T-helper 2 cell (primary cell): ENCODE data around the gene ZP2.
"Not testable (repeated sequence)": the region's sequence is repeated elsewhere in the genome, so short reads cannot be mapped to it uniquely, and the experiment has no call there.

Experiments used
- DNase-seq, 5 experiments: peaks; one replicate each; pipeline versions ENCODE4 v3.0.0 to v3.0.0-alpha.2; 2012 to 2022
- total RNA-seq, 2 donors: gene quantifications; one replicate each; lab custom pipeline; 2026; lab: John Stamatoyannopoulos, UW

Gene ZP2
- 0 reads per million in 2 donors for total RNA-seq

DNA sequence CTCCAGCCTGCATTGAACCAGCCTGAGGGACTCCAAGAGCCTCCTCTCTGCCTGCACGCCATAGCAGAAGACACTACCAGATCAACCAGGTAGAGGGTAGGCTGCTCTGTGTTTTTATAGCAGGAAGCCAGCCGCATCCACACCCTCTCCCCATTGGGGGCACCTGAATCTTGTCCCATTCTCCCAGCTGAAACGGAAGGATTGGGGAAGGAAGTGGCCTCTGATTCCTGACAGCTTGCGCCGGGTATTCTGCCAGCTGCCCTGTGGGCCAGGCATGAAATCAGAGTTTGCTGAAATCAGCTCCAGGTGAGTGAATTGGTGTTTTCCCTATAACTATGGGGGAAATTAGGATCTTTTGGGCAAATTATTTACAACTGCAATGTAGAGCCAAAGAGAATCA lies at the start of gene ZP2:
TSS of gene ZP2 (minus strand) at position 89 of the 400 bp plus-strand sequence. CDS start at position 62, 27 bp downstream.
- no peak for DNase-seq

DNA sequence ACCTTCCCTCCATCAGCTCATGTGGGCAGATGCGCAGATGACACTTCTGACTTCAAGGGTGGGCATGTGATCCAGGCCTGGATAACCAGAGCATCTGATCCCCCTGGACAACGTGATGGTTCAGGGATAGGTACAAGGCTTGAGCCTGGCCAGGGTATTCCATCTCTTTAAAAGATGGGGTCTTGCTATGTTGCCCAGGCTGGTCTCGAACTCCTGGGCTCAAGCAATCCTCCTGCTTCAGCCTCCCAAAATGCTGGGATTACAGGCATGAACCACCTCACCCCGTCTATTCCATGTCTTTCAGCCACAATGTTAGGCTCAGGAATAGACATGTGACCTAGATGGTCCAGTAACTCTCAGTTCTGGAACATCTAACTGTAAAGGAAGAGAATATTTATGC lies 45.9 kb upstream of the ZP2 start:
- DNase-seq = no peak

DNA sequence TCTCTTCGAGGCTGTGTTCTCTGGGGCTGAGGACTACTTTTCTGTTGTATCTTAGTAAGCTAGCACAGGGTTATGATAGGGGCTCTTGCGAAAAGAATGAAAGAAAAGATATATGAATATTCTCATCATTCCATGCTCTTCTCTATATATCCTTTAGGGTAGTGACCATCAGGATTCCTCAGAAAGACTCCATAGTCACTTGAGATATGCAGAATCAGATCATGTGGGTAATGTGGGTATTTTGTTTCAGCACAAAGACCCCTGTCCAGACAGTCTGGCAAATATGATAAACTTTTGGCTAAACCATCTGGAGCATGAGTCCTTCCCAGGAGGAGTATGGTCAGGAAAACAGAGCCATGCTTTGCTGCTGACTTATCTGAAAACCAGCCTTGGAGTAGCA lies 45.3 kb upstream of the ZP2 start:
- no peak for DNase-seq

DNA sequence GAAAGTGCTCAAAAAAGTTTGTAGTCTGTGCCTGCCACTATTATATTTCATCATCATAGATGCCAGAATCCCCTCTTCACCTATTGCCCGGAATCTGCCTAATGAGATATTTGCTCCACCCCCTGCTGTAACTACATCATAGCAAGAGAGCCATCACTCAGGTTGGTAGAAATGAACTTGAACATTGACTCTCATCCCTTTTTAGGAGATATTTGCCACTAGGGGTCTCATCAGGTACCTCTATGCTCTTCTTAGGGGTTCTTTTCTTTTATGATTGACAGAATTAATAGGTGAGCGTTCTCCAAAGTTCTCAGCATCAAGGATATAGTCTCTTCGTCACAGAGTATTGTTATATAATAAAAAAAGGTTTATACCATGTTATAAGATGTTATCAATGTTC lies 42.1 kb upstream of the ZP2 start:
- no peak for DNase-seq

DNA sequence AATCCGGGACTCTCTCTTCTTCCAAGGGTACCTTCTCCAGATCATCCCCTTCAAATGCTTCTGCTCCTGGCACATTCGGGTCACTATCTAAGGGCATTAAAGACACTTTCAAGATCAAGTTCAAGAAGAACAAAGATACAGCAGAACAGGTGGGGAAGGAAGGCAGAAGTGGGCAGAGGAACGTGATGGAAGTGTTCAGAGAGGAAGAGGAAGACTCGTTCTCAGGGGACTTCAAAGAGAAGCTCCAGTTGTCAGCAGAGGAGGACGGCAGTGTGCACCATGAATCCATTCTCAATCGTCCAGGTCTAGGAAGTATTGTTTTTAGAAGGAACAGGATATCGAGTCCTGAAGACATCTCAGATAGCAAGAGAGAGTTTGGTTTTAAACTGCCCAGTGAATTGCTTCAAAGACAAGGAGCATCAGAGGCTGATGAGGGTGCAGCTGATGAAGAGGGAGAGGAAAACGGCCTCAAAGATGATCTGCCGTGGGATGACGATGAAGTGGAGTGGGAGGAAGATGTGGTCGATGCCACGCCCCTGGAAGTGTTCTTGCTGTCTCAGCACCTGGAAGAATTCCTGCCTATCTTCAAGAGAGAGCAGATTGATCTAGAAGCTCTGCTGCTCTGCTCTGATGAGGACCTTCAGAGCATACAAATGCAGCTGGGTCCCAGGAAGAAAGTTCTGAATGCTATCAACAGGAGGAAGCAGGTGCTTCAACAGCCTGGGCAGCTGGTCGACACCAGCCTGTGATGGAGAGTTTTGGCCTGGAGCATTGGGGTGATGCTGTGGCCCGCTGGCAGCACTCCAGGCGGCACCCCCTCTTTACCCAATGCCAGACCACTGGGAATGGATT lies 38.9 kb upstream of the ZP2 start:
- no peak for DNase-seq

DNA sequence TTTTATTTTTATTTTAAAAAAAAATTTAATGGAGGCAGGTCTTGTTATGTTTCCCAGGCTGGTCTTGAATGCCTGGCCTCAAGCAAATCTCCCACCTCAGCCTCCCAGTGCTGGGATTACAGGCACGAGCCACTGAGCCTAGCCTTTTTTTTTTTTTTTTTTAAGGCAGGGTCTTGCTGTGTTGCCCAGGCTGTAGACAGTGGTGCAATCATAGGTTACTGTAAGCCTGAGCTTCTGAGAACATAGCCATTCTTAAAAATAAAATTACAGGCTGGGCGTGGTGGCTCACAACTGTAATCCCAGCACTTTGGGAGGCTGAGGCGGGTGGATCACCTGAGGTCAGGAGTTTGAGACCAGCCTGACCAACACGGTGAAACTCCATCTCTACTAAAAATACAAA lies 36.8 kb upstream of the ZP2 start:
- DNase-seq = not testable (repeated sequence)

DNA sequence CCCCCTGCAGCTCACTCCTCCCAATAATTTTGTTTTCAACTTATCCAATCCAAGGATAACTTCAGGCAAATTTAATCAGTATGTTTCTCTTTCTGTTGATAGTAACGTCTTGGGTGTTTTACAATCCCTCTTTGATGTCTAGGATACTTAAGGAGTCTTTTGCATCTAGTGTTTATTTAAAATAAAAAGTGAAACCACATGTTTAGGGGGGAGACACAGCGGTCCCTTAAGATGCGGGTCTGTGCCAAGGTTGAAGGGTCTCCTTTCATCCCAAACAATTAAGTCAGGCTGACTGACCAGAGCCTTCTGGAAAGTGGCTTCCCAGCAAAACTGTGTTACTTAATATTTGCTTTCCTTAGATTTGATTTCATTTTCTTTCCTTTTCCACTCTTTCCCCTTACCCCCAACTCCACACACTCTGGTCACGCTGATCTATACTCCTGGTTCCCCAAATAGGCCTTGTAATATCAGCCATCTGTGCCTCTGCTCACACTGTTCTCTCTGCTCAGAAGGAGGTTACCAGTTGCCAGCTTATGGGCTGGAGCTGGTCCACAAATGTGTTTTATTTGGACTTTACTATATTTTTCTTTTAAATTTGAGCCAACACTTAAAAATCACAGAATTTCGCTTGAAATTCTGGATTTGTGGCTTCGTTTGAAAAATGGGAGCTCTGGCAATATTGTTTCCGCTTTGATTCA lies 33.3 kb upstream of the ZP2 start:
- DNase-seq = no peak

DNA sequence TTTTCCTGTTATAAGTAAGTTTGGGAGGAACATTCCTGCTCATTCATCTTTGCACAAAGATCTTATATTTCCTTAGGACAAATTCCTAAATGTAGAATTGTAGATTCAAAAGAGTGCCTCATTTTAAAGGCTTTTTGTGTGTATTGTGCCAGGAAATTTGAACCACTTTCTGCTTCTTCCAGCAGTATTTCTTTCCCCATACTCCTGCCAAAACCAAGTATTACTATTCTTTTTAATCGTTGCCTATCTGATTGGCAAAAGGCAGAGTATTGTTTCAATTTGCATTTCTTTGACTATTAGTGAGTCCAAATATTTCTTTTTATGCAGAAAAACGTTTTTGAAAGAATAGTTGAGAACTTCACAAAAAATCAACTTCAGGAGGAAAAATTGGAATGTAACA lies 31.4 kb upstream of the ZP2 start:
- DNase-seq = no peak

DNA sequence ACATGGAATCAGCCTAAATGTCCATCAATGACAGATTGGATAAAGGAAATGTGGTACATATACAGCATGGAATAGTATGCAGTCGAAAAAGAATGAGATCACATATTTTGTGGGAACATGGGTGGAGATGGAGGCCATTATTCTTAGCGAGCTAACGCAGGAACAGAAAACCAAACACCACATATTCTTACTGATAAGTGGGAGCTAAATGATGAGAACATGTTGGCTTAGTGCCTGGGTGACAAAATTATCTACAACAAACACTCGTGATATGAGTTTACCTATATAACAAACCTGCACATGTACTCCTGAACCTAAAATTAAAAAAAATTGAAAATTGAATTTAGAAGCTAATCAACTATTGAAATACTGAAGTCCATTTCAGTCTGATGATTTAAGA lies 28.3 kb upstream of the ZP2 start:
- no peak for DNase-seq

DNA sequence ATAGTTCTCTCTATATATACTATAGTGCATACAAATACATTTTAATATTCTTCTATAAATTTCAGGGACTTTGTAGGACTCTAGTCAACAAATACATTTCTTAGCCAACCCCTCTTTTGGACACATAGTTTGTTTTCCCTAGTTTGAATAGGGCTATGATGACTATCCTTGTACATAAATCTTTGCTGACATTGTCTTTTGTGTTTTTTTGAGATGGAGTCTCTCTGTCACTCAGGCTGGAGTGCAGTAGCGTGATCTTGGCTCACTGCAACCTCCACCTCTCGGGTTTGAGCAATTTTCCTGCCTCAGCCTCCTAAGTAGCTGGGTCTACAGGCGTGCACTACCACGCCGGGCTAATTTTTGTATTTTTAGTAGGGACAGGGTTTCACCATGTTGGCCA lies 25.5 kb upstream of the ZP2 start:
- DNase-seq = no peak

DNA sequence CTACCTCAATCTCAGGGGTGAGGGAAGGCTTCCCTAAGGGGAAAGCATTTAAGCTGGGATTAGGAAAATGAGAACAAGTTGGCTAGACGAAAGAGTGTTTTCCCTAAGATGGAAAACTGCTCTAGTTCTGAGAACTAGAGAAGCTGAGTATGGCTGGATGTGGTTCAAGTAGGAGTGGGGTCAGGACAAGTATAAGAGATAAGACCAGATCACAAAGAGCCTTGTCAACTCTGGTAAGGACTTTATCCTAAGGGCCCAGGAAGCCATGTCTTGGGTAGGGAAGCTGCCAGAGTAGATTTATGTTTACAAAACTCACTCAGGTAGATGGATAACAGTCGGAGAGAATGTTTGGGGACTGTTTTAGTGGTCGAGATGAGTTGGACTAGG lies 23.8 kb upstream of the ZP2 start:
- no peak for DNase-seq

DNA sequence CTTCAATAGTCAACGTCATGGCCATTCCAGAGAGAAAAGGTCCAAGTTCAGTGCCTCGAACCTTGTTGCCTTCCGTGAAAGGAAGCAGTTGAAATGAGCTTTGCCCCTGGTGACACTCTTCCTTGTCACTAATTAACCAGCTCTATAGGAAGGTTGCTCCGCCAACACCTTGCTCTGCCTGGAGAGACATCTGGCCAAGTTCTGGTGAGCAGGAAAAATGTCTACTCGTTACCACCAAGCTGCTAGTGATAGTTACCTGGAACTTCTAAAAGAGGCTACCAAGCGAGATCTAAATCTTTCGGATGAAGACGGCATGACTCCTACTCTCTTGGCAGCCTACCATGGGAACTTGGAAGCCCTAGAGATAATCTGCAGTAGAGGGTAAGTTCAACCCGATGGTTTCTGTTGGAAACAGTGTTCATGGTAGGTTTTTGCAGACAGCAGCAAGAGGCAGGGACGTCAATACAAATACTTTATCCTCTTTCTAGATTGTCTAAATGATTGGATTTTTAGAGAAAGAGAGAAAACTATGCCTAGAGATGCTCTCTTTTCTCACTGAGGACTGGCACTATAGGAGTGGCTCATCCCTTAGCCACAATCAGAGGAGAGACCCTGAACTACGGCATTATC lies 22.3 kb upstream of the ZP2 start, which contains the start of gene ANKS4B:
TSS of gene ANKS4B (plus strand) at position 179 of the 630 bp plus-strand sequence. CDS start at position 218, 39 bp downstream.
- no peak for DNase-seq

DNA sequence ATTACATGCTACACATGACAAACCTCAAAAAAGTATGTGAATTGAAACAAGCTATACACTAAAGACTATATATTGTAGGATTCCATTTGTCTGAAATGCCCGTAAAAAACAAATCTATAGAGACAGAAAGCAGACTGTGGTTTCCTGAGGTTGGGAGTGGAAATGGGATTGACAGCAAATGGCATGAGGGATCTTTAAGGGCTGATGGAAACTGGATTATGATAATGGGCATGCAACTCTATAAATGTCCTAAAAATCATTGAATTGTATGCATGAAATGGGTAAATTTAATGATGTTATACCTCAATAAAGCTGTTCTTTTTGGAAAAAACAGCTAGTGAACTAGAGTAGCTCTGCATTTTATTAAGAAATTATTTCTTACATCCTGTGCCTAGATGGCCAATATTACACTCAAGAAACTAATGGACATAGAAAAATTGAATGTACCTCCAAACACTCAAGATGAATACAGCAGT lies 21.7 kb upstream of the ZP2 start:
- no peak for DNase-seq

DNA sequence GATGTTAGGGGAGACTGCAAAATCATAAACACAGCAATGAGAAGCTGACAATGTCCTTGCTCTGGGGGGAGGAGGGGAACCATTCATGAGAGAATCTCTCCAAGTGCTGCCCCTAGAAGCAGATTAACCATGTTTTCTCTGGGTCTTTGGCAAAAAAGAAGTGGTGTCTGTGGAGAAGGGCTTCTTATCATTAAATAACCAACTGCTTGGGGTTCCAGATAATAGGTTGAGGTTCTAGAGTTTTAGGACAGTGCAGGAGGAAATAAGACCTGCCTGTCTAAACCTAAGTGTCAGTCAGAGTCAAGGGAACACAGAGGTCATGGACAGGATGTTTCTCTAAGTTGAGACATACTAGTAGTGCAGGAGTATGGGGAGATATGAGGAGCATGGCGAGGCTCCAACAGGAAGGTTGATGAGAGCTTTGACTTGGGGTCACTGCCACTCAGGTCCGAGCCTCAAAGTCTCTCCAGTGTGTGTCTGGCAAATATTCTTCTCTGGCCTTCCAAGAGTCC lies 17.0 kb upstream of the ZP2 start:
- DNase-seq = no peak

DNA sequence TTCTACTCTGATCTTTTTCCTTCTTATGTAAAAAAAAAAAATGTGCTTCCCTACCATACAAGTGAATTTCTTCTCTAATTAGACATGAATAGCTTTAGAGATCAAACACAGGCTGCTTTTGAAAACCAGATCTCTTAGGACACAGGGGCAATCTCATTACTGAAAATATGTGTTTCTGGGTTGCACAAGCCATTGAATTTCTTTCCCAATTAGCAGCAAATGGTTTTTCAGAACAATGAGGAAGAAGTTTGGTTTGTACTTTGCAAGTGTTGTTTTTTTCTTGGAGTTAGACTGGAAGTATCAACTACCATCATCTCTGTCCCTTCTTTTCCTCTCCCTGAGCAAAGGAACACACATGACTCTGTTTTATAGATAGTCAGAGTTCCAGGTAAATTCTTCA lies 16.5 kb upstream of the ZP2 start:
- DNase-seq = no peak

DNA sequence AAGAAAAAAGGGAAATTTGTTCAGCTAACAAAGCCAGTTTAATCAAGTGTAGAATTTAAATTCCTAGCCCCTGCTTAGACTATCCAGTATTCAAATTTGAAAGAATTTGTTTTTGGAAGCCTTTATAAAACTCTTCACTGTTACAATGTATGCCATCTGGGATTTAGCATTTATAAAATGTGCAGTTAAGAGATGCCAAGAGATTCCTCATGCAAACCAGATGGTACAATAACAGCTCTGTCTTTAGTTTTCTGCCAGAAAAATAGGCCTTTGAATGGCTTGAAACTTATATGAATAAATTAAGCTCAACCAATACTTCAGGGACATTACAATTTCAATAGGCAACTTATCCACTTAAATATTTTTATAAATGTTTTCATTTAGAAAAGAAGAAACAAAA lies 15.4 kb upstream of the ZP2 start:
- no peak for DNase-seq

DNA sequence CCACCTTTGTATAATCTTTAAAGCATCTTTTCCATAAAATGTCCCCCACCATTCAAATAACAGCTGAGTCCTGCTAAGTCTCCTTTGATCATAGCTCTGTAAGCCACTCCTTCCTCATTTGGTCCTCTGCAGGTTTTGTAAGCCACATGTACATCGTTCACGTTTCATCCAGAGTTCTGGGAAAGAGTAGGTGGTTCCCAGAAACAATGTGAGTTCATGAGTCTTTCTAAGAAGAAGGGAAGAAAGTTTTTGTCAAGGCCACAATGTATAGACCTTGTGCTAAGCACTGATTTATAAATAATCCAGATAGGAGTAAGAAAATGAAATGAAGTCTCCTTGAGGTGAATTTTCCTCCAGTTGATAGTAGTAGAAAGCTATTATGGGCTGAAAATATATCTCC lies 13.4 kb upstream of the ZP2 start:
- no peak for DNase-seq

DNA sequence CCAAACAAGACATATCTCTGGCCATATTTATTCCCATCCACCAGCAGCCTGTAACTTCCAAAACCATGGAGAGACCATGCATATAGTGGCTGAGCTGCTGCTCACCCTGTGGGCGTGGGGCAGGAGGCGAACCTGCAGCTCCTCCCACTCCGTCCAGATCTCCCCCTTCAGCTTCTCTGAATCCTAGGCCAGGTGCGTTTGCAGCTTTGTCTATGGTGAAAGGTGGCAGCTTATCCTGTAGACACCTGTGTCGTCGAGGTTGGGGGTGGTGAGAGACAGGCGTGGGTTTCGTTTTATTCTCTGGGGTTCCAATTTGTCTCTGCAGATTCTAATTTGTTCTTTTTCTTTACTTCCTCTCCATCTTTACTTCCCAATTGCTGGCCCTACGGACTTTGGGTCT lies 12.4 kb upstream of the ZP2 start:
- DNase-seq = no peak

DNA sequence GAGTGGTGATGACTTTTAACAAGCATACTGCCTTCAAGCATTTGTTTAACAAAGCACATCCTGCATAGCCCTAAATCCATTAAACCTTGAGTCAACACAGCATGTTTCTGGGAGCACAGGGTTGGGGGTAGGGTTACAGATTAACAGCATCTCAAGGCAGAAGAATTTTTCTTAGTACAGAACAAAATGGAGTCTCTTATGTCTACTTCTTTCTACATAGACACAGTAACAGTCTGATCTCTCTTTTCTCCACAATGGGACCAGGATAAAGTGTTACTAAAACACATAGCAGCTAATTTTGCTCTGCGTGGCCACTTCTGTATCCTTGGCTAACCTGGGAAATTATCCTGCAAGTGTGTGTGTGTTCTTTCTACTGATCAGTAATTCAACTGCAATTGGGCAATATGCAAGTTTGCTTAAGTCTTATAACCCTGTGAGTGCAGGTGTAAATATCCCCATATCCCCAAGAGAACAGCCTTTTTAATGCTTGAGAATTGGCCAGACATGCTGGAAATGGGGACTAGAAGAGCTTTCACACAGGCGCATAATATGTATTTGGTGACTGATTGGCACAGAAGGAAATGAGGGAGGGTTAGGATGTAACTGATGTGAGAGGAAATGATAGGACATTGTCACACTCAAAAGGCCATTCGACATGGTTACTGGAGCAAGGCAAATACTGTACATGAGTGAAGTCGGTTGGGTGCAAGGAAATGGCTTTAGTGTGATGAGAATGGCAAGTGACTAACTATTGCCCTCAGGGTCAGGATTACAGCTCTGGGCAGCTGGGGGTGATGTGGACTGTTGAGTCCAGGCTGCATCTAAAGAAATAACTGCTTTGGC lies 11.3 kb upstream of the ZP2 start:
- DNase-seq = no peak

DNA sequence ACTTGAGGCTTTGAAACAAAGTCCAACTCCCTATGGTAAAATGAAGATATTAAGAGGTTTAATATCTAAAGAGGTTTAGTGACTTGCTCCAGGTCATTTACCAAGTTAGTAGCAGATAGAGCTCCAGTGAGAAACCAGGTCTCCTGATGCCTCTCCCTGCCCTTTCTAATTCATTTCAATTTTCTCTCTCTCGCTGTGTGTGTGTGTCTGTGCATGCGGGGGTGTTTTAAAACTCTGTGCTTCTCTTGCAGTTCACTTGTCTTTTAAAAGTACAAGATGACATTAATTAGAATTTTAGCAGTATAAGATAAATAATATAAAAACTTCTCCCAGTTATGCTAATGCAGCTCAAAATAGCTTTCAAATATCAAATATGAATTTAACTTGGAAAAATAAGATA lies 8.2 kb upstream of the ZP2 start:
- no peak for DNase-seq

DNA sequence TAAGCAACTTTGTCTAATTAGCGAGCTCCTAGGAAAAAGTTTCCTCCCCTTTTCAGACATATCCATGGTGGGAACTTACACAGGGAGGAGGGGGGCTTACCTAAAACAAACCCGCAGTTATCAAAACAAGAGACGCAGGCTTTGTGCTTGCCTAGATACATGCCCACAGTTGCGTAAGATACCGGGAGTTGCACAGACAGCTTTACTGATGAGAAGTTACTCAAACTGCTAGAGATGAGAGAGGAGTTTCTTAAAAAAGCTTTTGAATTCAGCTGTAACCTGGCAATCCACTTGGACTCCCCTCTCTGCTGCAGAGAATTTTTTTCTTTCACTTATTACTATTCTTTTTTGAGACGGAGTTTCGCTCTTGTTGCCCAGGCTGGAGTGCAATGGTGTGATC lies 6.8 kb upstream of the ZP2 start:
- DNase-seq = no peak

DNA sequence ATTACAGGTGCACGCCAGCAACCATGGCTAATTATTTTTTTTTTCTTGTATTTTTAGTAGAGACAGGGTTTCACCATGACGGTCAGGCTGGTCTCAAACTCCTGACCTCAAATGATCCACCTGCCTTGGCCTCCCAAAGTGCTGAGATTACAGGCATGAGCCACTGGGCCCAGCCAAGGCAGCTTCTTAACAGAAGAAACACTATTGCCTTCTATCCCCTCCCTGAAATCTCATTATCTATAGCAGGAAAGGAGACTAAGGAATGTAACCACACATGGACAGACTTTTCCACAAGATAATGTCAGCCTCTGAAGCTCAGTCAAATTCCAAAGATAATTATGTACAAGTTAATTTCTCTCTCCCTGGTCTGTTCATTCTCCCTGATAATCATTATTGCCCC lies 5.7 kb upstream of the ZP2 start:
- no peak for DNase-seq
